AG04450 (cell line): Measurements from ENCODE around the gene DOK4. TPM values are rescaled to one million over a fixed set of nuclear protein-coding genes. Genes with fewer than 3 reads are reported as not detected.

Experiments
- CTCF ChIA-PET: fragments of 300-600, 350-600 bp; formaldehyde crosslinking; extraction: SDS; loops from one replicate; lab custom pipeline; 2022; ENCODE audit warnings: antibody characterized with exemption, inconsistent platforms; lab: Charles Lee
- POLR2A ChIA-PET: fragments of 350-600 bp; formaldehyde crosslinking; extraction: SDS; loops from one replicate; lab custom pipeline; 2021; ENCODE audit warnings: antibody characterized with exemption, inconsistent platforms; lab: Yijun Ruan, JAX
- DNase-seq: peaks from one replicate; pipeline ENCODE4 v3.0.0-alpha.2; 2011; ENCODE audit warnings: low read depth, low spot score
- H3K27ac ChIP-seq: one replicate; pipeline ENCODE4 v1.5.1; 2012; ENCODE audit warnings: low read depth, low read length, control low read depth
- H3K27me3 ChIP-seq: one replicate; pipeline ENCODE4 v1.6.0; 2012; ENCODE audit warnings: low read length; ENCODE audit not compliant: control insufficient read depth, insufficient read depth
- H3K4me3 ChIP-seq: 2 replicates; pipeline ENCODE4 v1.5.1; 2011; ENCODE audit warnings: mild to moderate bottlenecking, low read depth, low read length, control low read depth
- H3K9me3 ChIP-seq: 2 replicates; pipeline ENCODE4 v1.5.1; 2012; ENCODE audit warnings: low read length; ENCODE audit not compliant: control insufficient read depth, insufficient read depth
- polyA plus RNA-seq: library from polyadenylated mRNA; depleted of rRNA; stranded (reverse); fragments of >200 nt; gene quantifications from 2 replicates; pipeline ENCODE4 v1.2.3, GENCODE V29; 2011
- TF ChIP-seq, protein P1 (sequence below): IDR thresholded peaks from 2 replicates; pipeline ENCODE4 v1.5.1; 2011; ENCODE audit warnings: low read depth, low read length, control low read depth, inconsistent platforms

The DOK4 gene
- polyA plus RNA-seq, 1 experiment = 12.5 TPM

GRCh38 chr16:57435838-57436237, 50.5 kb downstream of the DOK4 start:
- H3K27me3 ChIP-seq = no peaks in the 10 kb centered on the region
- H3K27ac ChIP-seq = no peak overlapping the region
- no peak for DNase-seq
- CTCF ChIA-PET = interaction anchor here (1.0 to 1.3 kb wide), 2 partner anchors 17 to 26 kb away, joined by 4 read pairs; partner anchors contain the start of gene POLR2C
- H3K4me3 ChIP-seq = no peak overlapping the region
- TF ChIP-seq, protein P1, sequence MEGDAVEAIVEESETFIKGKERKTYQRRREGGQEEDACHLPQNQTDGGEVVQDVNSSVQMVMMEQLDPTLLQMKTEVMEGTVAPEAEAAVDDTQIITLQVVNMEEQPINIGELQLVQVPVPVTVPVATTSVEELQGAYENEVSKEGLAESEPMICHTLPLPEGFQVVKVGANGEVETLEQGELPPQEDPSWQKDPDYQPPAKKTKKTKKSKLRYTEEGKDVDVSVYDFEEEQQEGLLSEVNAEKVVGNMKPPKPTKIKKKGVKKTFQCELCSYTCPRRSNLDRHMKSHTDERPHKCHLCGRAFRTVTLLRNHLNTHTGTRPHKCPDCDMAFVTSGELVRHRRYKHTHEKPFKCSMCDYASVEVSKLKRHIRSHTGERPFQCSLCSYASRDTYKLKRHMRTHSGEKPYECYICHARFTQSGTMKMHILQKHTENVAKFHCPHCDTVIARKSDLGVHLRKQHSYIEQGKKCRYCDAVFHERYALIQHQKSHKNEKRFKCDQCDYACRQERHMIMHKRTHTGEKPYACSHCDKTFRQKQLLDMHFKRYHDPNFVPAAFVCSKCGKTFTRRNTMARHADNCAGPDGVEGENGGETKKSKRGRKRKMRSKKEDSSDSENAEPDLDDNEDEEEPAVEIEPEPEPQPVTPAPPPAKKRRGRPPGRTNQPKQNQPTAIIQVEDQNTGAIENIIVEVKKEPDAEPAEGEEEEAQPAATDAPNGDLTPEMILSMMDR = no peak
- peaks cover 7% of the 10 kb centered on the region; the same call in 1 of the 2 replicates for H3K9me3 ChIP-seq
- POLR2A ChIA-PET = no interaction called here

- Histone ChIP-seq H3K27me3 (no peaks in the 10 kb centered on the region), H3K9me3 (no peaks in the 10 kb centered on the region), H3K27ac (no peak overlapping the region), H3K4me3 (no peak overlapping the region)
- CTCF ChIA-PET = interaction anchor here (0.6 to 1.7 kb wide), 2 partner anchors 10 to 17 kb away, joined by 3 to 7 read pairs; no protein-coding TSS in a partner anchor
- TF ChIP-seq, protein P1 = no peak
- POLR2A ChIA-PET = no interaction called here
- no peak for DNase-seq
These were observed 52.3 kb downstream of the DOK4 start for GRCh38 chr16:57434003-57434402.

GRCh38 chr16:57432989-57433388, 53.3 kb downstream of the DOK4 start:
- Histone ChIP-seq H3K4me3 (no peak overlapping the region), H3K9me3 (no peaks in the 10 kb centered on the region), H3K27ac (no peak overlapping the region), H3K27me3 (no peaks in the 10 kb centered on the region)
- CTCF ChIA-PET = interaction anchor here (0.5 to 2.7 kb wide), 5 partner anchors 10 to 625 kb away, joined by 3 to 15 read pairs (median 7); no protein-coding TSS in a partner anchor
- POLR2A ChIA-PET = interaction anchor here (0.6 kb wide), 1 partner anchor 198 kb away, joined by 3 read pairs; no protein-coding TSS in a partner anchor
- TF ChIP-seq, protein P1 = no peak
- no peak for DNase-seq

DNA sequence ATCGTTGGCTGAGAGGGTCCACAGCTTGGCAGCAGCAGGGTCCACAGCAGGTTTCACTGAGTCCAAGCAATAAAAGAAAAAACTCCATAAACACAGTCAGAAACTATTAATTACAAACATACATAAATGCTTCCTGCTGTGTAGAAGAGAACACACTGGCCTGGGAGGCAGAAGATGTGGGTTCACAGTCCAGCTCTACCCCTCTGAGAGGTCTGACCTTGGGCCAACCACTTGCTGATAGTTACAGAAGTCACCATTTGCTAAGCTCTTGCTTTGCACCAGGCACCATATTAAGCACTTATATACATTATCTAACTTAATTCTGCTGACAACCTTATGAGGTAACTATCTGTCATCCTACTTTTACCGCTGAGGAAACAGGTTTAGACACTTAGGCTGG, 53.8 kb downstream of the DOK4 start:
- CTCF ChIA-PET = interaction anchor here (0.5 to 4.1 kb wide), 7 partner anchors 10 to 625 kb away, joined by 3 to 16 read pairs (median 8); partner anchors contain the start of gene POLR2C
- H3K9me3 ChIP-seq = no peaks in the 10 kb centered on the region
- no peak for DNase-seq
- POLR2A ChIA-PET = no interaction called here
- H3K27ac ChIP-seq = no peak overlapping the region
- H3K27me3 ChIP-seq = no peaks in the 10 kb centered on the region
- H3K4me3 ChIP-seq = no peak overlapping the region
- TF ChIP-seq, protein P1 = no peak

GRCh38 chr16:57430955-57431354, 55.3 kb downstream of the DOK4 start:
- H3K27me3 ChIP-seq = no peaks in the 10 kb centered on the region
- CTCF ChIA-PET = interaction anchor here (1.8 to 4.1 kb wide), 3 partner anchors 8 to 32 kb away, joined by 8 to 16 read pairs (median 15); partner anchors contain the start of gene POLR2C
- no peak overlapping the region for H3K4me3 ChIP-seq
- H3K9me3 ChIP-seq = no peaks in the 10 kb centered on the region
- no peak overlapping the region for H3K27ac ChIP-seq
- POLR2A ChIA-PET = no interaction called here
- DNase-seq = no peak
- TF ChIP-seq, protein P1 = no peak
